ENCODE results near the gene CFAP20DC.

GRCh38 chr3:58867621-58868020 is 182.2 kb downstream of the CFAP20DC start:
- TF ChIP-seq, protein P1, sequence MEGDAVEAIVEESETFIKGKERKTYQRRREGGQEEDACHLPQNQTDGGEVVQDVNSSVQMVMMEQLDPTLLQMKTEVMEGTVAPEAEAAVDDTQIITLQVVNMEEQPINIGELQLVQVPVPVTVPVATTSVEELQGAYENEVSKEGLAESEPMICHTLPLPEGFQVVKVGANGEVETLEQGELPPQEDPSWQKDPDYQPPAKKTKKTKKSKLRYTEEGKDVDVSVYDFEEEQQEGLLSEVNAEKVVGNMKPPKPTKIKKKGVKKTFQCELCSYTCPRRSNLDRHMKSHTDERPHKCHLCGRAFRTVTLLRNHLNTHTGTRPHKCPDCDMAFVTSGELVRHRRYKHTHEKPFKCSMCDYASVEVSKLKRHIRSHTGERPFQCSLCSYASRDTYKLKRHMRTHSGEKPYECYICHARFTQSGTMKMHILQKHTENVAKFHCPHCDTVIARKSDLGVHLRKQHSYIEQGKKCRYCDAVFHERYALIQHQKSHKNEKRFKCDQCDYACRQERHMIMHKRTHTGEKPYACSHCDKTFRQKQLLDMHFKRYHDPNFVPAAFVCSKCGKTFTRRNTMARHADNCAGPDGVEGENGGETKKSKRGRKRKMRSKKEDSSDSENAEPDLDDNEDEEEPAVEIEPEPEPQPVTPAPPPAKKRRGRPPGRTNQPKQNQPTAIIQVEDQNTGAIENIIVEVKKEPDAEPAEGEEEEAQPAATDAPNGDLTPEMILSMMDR (IDR thresholded peaks at IDR 0.05), result no peak
- TF ChIP-seq POLR2A (IDR thresholded peaks at IDR 0.05), result no peak
